ENCODE data around the gene N4BP2L2. TPM values are rescaled to one million over a fixed set of nuclear protein-coding genes. Genes with fewer than 3 reads are reported as not detected.

N4BP2L2 gene
- total RNA-seq, 1 experiment from 2014 or later: 89.7 TPM

DNA sequence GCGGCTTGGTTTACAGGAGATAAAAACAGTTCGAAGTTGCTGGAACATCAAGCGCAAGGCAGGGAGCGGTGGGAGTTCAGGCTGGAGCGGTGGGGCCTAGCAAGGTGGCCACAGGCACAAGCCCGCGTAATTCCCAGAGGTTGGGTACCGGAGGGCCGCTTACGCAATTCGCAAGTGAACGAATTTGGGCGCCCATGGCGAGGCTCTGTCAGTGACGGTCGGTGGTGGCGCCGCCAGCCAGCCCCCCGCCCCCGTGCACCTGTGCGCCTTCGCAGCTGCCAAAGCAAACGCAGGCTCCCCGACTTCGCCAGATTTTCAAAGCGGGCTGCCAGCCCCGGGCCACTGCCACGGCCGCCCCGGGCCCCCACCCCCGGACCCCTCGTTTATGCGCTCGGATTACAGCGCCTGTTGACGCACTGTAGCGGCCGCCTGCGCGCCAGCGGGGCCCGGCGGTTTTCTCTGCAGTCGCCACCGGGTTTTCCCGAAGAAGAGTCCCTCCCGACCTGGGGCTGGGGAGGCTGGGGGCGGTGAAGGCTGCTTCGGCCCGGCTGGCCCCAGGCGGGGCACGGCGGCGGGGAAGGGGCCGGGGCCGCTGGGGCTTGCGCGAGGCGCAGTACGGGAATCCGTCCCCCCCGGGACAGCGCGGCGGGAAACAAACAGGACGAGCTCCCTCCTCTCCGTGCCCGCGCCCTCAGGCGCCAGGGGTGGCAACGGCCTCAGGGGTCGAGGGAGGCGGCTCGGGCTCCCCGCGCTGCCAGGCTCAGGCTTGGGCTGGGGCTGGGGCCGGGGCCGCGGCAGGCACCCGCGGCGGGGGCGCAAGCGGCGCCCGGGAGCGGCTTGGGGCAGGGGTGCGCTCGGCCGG lies 111.4 kb downstream of the N4BP2L2 start:
- no TSS peak for BruUV-seq (replicated peaks)
- Mint-ChIP-seq H3K4me1 (ENCODE audit: low read depth, unreplicated experiment) (peaks cover 20% of the 10 kb centered on the region), H3K27me3 (ENCODE audit: unreplicated experiment) (no peaks in the 10 kb centered on the region), H3K27ac (ENCODE audit: unreplicated experiment) (no peak overlapping the region), H3K9me3 (ENCODE audit: low read depth, unreplicated experiment) (no peaks in the 10 kb centered on the region), H3K36me3 (ENCODE audit: insufficient read depth, unreplicated experiment) (peaks cover 21% of the 10 kb centered on the region), H3K4me3 (ENCODE audit: low read depth, unreplicated experiment) (peak overlapping the region; percentile 69)
- intact Hi-C loops (cut with micrococcal nuclease; ENCODE audit: unreplicated experiment): no loop called here
- CTCF ChIA-PET: interaction anchor here (0.6 kb wide), 1 partner anchor 50 kb away, joined by 4 read pairs; no protein-coding TSS in a partner anchor
- peak; percentile 6 for DNase-seq
- TF ChIP-seq, protein P1, sequence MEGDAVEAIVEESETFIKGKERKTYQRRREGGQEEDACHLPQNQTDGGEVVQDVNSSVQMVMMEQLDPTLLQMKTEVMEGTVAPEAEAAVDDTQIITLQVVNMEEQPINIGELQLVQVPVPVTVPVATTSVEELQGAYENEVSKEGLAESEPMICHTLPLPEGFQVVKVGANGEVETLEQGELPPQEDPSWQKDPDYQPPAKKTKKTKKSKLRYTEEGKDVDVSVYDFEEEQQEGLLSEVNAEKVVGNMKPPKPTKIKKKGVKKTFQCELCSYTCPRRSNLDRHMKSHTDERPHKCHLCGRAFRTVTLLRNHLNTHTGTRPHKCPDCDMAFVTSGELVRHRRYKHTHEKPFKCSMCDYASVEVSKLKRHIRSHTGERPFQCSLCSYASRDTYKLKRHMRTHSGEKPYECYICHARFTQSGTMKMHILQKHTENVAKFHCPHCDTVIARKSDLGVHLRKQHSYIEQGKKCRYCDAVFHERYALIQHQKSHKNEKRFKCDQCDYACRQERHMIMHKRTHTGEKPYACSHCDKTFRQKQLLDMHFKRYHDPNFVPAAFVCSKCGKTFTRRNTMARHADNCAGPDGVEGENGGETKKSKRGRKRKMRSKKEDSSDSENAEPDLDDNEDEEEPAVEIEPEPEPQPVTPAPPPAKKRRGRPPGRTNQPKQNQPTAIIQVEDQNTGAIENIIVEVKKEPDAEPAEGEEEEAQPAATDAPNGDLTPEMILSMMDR (IDR thresholded peaks at IDR 0.05; ENCODE audit: unreplicated experiment): no peak

DNA sequence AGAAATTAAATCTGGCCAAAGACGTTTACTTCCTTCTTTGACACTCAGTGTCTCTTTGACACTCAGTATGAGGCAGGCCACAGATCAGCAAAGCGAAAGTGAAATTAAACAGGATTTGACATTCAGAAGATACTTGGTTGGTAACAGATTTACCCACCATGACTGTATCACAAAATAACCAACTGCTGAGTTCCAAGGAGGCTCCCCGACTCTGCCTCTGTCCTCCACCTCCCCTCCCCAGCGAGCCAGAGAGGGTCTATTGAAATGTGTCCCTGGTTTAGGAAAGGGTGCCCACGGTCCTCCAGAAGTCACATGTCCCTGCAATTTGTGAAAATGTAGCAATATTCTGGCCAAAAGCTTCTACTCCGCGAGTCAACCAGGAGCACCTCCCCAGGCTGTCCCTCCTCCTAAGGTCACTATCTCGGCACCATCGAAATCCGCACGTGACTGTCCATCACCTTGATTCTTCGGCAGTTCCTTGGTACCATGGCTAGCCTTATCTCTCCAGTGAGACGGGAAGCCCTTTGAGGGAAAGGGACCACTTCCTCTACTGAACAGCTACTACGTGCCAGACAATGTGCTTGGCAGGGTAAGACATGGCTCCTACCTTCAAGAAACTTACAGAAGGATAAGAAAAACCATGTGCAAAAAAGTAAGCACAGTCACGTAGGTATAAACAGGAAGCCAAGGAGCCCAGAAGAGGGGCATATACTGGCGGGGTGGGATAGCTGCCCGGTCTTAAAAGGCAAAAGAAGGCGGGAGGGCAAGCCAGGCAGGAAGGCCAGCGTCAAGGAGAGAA lies 112.2 kb downstream of the N4BP2L2 start:
- H3K27ac Mint-ChIP-seq (ENCODE audit: unreplicated experiment): no peak overlapping the region
- H3K4me1 Mint-ChIP-seq (ENCODE audit: low read depth, unreplicated experiment): peaks cover 20% of the 10 kb centered on the region
- H3K36me3 Mint-ChIP-seq (ENCODE audit: insufficient read depth, unreplicated experiment): peaks cover 21% of the 10 kb centered on the region
- no peak for DNase-seq
- intact Hi-C loops (cut with micrococcal nuclease; ENCODE audit: unreplicated experiment): no loop called here
- H3K9me3 Mint-ChIP-seq (ENCODE audit: low read depth, unreplicated experiment): no peaks in the 10 kb centered on the region
- BruUV-seq (replicated peaks): no TSS peak
- no peaks in the 10 kb centered on the region for H3K27me3 Mint-ChIP-seq (ENCODE audit: unreplicated experiment)
- CTCF ChIA-PET: no interaction called here
- TF ChIP-seq, protein P1 (IDR thresholded peaks at IDR 0.05; ENCODE audit: unreplicated experiment): no peak
- H3K4me3 Mint-ChIP-seq (ENCODE audit: low read depth, unreplicated experiment): peak overlapping the region; percentile 43

DNA sequence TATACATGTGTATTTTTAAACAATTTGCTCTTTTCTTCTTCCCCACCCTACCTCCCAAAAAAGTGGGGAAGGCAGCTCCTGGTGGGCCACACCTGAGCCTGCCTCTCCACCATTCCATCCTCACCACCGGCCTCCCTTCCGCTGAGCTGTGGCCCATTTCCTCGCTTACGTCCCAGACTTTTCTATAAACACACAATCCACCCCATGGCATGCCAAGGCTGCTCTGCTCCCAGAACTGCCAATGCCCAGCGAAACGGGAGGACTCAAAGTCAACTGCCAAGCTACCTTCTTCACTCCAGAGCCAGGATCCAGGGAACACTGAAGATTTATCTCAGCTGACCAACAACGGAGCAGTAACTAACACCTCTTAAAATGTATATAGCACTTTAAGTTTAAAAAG lies 113.4 kb downstream of the N4BP2L2 start:
- DNase-seq: no peak
- no peak overlapping the region for H3K4me3 Mint-ChIP-seq (ENCODE audit: low read depth, unreplicated experiment)
- TF ChIP-seq, protein P1 (IDR thresholded peaks at IDR 0.05; ENCODE audit: unreplicated experiment): no peak
- CTCF ChIA-PET: no interaction called here
- peaks cover 20% of the 10 kb centered on the region for H3K4me1 Mint-ChIP-seq (ENCODE audit: low read depth, unreplicated experiment)
- H3K27me3 Mint-ChIP-seq (ENCODE audit: unreplicated experiment): no peaks in the 10 kb centered on the region
- H3K27ac Mint-ChIP-seq (ENCODE audit: unreplicated experiment): no peak overlapping the region
- no peaks in the 10 kb centered on the region for H3K9me3 Mint-ChIP-seq (ENCODE audit: low read depth, unreplicated experiment)
- peaks cover 20% of the 10 kb centered on the region for H3K36me3 Mint-ChIP-seq (ENCODE audit: insufficient read depth, unreplicated experiment)
- intact Hi-C loops (cut with micrococcal nuclease; ENCODE audit: unreplicated experiment): no loop called here
- no TSS peak for BruUV-seq (replicated peaks)

DNA sequence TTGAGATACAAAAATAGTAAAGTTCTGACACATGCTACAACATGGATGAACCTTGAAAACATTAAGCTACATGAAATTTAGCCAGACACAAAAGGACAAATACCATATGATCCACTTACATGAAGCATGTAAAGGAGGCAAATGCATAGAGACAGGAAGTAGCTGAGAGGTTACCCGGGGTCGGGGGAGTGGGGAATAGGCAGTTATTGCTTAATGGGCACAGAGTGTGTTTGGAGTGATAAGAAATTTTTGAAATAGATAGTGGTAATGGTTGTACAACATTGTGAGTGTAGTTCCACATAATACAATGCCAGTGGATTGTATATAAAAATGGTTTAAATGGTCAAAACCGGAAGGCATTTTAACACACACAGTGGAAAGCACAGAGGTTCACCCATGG lies 115.0 kb downstream of the N4BP2L2 start:
- TF ChIP-seq, protein P1 (IDR thresholded peaks at IDR 0.05; ENCODE audit: unreplicated experiment): no peak
- Mint-ChIP-seq H3K27me3 (ENCODE audit: unreplicated experiment) (no peaks in the 10 kb centered on the region), H3K36me3 (ENCODE audit: insufficient read depth, unreplicated experiment) (peaks cover 15% of the 10 kb centered on the region), H3K4me1 (ENCODE audit: low read depth, unreplicated experiment) (peaks cover 17% of the 10 kb centered on the region), H3K4me3 (ENCODE audit: low read depth, unreplicated experiment) (no peak overlapping the region), H3K9me3 (ENCODE audit: low read depth, unreplicated experiment) (no peaks in the 10 kb centered on the region), H3K27ac (ENCODE audit: unreplicated experiment) (no peak overlapping the region)
- no TSS peak for BruUV-seq (replicated peaks)
- CTCF ChIA-PET: no interaction called here
- intact Hi-C loops (cut with micrococcal nuclease; ENCODE audit: unreplicated experiment): no loop called here
- DNase-seq: no peak

All from Calu3 (cell line).